Stimulated activated CD4-positive, alpha-beta T cell treated with anti-CD3 and anti-CD28 coated beads, Interleukin-15, amount 100 ng/mL, for 48 hours (primary cell): ENCODE measurements around the gene CXXC1.
"Not testable (repeated sequence)": the region's sequence is repeated elsewhere in the genome, so short reads cannot be mapped to it uniquely, and the experiment has no call there.

ENCODE experiments used
- DNase-seq, 2 donors: peaks; one replicate each; pipeline ENCODE4 v3.0.0-alpha.2; 2020; ENCODE audit warnings: low read depth in 2 of 2

Gene CXXC1

GRCh38 chr18:50287441-50288347 is at the start of gene CXXC1:
Gene CXXC1 (minus strand): TSS chr18:50287692. CDS start chr18:50287589, 103 bp downstream.
- DNase-seq, result peak; percentile 93 to 96

- DNase-seq, result no peak
Observed at GRCh38 chr18:50334546-50335152, 47.2 kb upstream of the CXXC1 start.

- no peak for DNase-seq
Observed at GRCh38 chr18:50331691-50332090, 44.2 kb upstream of the CXXC1 start.

DNA sequence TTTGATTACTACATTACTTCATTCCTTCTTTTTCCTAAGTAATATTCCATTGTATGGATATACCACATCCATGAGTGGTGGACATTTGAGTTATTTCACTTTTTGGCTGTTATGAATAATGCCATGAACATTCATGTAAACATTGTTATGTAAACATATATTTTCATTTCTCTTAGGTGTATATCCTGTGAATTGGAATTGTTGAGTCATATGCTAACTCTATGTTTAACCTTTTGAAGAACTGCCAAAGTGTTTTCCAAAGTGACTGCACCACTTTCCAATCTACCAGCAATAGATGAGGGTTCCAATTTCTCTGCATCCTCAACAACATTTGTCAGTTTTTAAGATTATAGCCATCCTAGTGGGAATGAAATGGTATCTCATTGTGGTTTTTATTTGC is 42.7 kb upstream of the CXXC1 start:
- no peak for DNase-seq

- no peak for DNase-seq
Observed at GRCh38 chr18:50327983-50328382, 40.5 kb upstream of the CXXC1 start.

GRCh38 chr18:50320719-50321118 is 33.2 kb upstream of the CXXC1 start:
- no peak for DNase-seq

DNA sequence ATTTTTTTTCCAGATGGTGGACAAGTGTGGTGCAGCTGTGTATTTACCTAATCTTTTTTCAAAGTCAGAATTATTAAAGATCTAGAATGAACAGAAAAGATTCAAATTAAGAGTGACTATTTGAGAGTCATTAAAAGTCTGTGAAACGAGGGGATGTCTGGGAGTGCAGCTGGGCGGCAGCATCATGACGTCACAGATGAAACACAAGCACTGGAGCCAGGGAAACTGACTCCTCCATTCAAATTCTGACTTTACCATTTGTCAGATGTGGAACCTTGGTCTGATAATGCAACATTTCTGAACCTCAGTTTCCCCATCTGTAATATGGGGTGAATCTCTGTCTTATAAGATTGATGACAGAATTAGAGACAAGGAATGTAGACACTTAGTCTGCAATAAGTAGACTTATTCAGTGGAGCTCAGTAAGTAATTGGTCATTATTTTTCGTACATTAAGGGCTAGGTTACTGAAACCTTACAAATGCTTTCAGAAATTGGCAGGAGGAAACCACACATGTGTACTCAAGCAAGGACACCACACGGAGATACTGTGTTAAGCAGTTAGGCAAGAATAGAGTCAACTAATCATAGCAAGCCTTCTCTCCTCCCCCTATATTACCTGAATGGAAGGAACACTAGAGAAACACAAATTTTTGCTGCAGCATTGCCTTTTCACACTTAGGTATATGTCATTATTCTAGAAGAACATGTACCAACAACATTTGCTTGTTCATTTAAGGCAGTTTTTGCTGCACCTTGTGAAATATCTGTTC is 27.8 kb upstream of the CXXC1 start:
- no peak for DNase-seq

- no peak for DNase-seq
Observed at GRCh38 chr18:50313873-50314460, 26.5 kb upstream of the CXXC1 start.

DNA sequence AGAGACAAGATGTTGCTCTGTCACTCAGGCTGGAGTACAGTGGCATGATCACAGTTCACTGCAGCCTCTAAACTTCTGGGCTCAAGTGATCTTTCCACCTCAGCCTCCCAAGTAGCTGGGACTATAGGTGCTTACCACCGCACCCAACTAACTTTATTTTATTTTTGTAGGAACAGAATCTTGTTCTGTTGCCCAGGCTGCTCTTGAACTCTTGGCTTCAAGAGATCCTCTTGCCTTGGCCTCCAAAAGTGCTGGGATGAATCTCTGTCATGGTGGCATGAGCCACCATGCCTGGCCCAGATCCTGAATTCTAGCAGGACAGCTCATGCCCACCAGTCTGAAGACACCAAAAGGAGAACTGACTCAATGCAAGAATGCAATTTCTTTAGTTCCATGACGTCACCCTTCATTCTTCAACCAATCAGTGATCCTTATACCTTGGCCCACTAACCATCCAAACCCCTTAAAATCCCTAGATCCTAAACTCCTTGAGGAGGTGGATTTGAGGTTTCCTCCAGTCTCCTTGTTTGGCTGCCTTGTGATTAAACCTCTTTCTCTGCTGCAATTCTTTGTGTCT is 25.6 kb upstream of the CXXC1 start:
- DNase-seq, result no peak

DNA sequence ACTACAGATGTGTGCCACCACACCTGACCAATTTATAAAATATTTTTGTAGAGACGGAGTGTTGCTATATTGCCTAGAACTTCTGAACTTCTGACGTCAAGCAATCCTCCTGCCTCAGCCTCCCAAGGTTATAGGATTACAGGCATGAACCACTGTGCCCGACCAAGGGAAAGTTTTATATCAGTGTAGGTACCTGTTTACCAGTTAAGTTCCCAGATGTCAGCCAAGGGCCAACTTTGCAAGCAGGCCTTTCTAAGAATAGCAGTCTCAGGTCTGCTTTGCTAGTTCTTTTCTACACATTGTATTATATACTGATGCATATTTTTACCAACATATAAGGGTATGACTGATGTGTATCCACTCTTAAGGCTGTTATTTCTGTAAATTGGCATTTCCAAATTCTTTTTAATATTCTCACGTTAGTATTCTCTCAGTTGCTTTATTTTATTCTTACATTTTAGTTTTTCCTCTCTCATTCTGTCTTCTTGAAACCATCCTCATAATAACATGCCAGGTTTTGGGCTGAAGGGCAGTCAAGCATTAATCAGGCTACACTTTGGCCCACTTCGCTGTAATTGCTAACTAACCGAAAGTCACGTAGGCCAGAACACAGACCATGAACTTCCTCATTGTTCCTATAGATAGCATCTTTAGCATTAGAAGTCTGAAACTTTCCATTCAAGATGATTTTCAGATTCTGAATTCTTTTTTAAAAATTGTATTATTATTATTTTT is 25.0 kb upstream of the CXXC1 start:
- no peak for DNase-seq

DNA sequence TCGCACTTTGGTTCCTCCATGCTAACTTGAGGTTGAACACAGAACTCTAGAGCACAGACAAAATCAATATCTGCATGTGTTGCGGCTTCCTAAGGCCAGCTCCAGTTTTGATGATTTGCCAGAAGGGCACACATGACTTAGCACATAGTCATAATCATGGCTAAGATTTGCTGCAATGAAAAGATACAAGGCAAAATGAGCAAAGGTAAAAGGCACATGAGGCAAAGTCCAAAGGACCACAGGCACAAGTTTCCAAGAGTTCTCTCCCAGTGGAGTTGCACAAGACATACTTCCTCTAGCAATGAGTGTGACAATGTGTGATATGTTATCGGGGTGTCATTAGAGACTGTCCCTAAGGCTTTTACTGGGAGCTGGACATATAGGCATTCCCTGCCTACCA is 24.2 kb upstream of the CXXC1 start:
- no peak for DNase-seq

DNA sequence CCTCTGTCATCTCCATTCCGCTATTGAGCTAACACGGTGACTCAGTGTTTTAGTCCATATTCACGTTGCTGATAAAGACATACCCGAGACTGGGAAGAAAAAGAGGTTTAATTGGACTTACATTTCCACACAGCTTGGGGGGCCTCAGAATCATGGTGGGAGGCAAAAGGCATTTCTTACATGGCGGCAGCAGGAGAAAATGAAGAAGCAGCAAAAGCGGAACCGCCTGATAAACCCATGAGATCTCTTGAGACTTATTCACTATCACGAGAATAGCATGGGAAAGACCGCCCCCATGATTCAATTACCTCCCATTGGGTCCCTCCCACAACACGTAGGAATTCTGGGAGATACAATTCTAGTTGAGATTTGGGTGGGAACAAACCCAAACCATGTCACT is 22.6 kb upstream of the CXXC1 start:
- DNase-seq, result no peak

DNA sequence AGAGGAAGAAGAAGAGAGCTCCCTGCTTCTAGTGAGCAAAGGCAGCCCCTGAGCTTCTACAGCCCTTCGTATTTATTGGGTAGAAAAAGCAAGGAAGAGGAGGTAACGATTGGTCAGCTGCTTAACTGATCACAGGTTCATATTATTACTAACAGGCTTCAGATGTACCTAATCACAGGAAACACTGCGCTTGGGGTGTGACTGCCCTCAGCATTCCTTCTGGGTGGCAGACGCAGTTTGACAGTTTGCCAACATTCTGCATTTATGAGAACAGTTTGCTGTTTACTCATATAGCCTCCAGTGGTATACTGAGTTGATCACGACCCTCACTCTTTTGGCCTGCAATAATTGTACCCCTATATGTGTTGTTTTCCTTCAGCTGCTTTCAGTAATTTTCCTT is 21.4 kb upstream of the CXXC1 start:
- DNase-seq, result not testable (repeated sequence)

- peak; percentile 82 to 87 for DNase-seq
Observed at GRCh38 chr18:50307738-50308470, 20.4 kb upstream of the CXXC1 start.

DNA sequence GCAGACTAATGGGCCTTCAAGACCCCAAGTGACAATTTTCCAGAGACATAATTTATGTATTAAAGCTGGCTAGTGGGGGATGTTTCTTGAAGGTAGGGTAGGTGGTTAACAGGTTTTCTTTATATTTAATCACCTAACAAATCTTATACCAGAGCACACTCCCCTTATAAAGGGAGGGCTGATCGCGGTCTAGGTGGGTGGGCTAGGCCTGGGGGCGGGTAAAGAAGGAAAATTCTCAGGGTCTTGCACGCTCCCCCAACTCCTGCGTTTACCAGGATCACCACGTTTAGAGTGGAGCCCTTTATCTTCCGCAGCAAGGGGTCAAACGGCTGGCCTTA is 19.9 kb upstream of the CXXC1 start:
- DNase-seq, result no peak

GRCh38 chr18:50306944-50307343 is 19.5 kb upstream of the CXXC1 start:
- DNase-seq, result no peak

GRCh38 chr18:50301074-50301473 is 13.6 kb upstream of the CXXC1 start:
- no peak for DNase-seq

DNA sequence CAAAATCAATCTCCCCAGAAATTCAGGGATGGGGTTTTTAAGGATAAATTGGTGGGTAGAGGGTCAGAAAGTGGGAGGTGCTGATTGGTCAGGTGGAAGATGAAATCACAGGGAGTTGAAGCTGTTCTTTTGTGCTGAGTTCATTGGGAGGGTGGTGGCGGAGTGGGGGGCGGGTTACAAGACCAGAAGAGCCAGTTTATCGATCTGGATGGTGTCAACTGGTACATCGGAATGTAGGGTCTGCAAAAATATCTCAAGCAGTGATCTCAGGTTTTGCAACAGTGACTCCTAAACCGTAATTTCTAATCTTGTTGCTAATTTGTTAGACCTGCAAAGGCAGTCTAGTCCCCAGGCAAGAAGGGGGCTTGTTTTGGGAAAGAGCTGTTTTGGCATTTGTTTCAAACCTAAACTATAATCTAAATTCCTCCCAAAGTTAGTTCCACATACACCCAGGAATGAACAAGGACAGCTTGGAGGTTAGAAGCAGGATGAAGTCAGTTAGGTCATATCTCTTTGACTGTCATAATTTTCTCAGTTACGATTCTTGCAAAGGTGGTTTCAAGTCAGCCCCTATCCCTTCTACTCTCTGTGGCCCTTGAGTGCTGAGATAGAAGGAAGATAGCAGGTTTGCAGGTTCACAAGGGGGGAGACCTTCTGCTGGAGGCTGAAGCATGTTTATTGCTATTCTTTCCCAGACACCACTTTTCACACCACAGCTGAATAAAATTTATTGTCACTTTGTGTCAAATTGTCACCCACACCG is 12.3 kb upstream of the CXXC1 start:
- no peak for DNase-seq

GRCh38 chr18:50298443-50299284 is 11.2 kb upstream of the CXXC1 start:
- no peak for DNase-seq
